Right lobe of liver (tissue), 6 donors: Measurements from ENCODE around the gene PDZD2. TPM values are rescaled to one million over a fixed set of nuclear protein-coding genes. Genes with fewer than 3 reads are reported as not detected.

Source experiments
- ATAC-seq, 4 donors: fragments of 200-7000 bp; cut with Tn5 transposase; one replicate each; pipeline ENCODE4 v1.9.1; 2020; ENCODE audit warnings: mild to moderate bottlenecking in 4 of 4, moderate library complexity in 4 of 4
- DNase-seq, 3 donors: peaks; one replicate each; pipeline ENCODE4 v3.0.0-alpha.2; 2020
- H3K27ac ChIP-seq, 3 donors: fragments of 200-600 bp; one replicate each; pipeline ENCODE4 v1.8.0; 2022
- H3K27me3 ChIP-seq, 2 donors: fragments of 200-600 bp; one replicate each; pipeline ENCODE4 v1.8.0; 2022
- H3K36me3 ChIP-seq, 4 donors: fragments of 200-600 bp; sonication (generic) in 1 of 4; one replicate each; pipeline versions ENCODE4 v1.5.1 to v1.8.0; 2017 to 2022; ENCODE audit warnings: control low read depth in 1 of 4
- H3K4me1 ChIP-seq, 4 donors: fragments of 200-600 bp; sonication (generic) in 1 of 4; one replicate each; pipeline versions ENCODE4 v1.5.1 to v1.8.0; 2017 to 2022; ENCODE audit warnings: control low read depth in 1 of 4
- H3K4me3 ChIP-seq, 3 donors: fragments of 200-600 bp; one replicate each; pipeline ENCODE4 v1.8.0; 2022
- H3K9me3 ChIP-seq, 4 donors: fragments of 200-600 bp; sonication (generic) in 1 of 4; one replicate each; pipeline versions ENCODE4 v1.5.1 to v1.8.0; 2017 to 2022; ENCODE audit warnings: control low read depth in 1 of 4
- POLR2A ChIP-seq: fragments of 450-650 bp; IDR thresholded peaks from one replicate; pipeline ENCODE4 v1.6.1; 2017; ENCODE audit warnings: antibody characterized with exemption, mild to moderate bottlenecking
- WGBS: methylation state at CpG from one replicate; pipeline ENCODE4 v1.1.6; 2018; ENCODE audit warnings: low coverage, low lambda C conversion rate; ENCODE audit not compliant: insufficient coverage; ENCODE audit errors: missing lambda C conversion rate; 5-methylcytosine and 5-hydroxymethylcytosine counted together
- intact Hi-C, 2 donors: fragments of 100-400 bp; cut with DNase I; formaldehyde crosslinking; loops; one replicate each; pipeline versions ENCODE4 v1.11.2 to v1.14.1; 2022
- total RNA-seq, 6 experiments: library from RNA; depleted of rRNA in 2 of 6; stranded (reverse); fragments of >200 nt in 2 of 6; fragmentation: NEBNext Ultra II Directional in 3 of 6; extraction: Animal tissue kit (Norgen Biotek cat#: 25700) in 3 of 6; gene quantifications; one replicate each; pipeline versions ENCODE4 v1.1.0 to v1.2.4, GENCODE V29; 2016 to 2023
- TF ChIP-seq, protein P1 (sequence below), 4 donors: fragments of 200-600 bp in 3 of 4; fragments of 450-650 bp in 1 of 4; IDR thresholded peaks; one replicate each; pipeline versions ENCODE4 v1.5.1 to v1.8.0; 2016 to 2022; ENCODE audit warnings: antibody characterized with exemption in 4 of 4, mild to moderate bottlenecking in 2 of 4
- donor health status: DM: no; HTN: yes; CAD: no.
- donor health status: DM: no; HTN: no; CAD: no.
- donor health status: DM: no; HTN: no; CAD: no.
- donor health status: DM: no; HTN: yes; CAD: no.
- donor health status: DM: no; HTN: yes; CAD: no.

Gene PDZD2
- total RNA-seq, 6 experiments from 2014 or later = 0.43 to 1.9 (median 0.88) TPM

DNA sequence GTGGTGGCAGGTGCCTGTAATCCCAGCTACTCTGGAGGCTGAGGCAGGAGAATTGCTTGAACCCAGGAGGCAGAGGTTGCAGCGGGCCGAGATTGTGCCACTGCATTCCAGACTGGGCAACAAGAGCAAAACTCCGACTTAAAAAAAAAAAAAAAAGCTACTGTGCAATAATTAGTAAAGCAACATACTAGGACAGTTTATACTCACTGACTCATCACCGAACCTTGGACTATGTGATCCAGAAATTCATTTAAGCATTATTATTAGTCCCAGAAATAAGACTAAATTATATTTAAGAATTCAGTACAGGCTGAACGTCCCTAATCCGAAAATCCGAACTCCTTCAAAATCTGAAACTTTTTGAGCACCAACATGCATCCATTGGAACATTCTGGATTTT is 497.4 kb downstream of the PDZD2 start:
- 66% methylated on average over 6 of the region's 7 CpGs for WGBS
- intact Hi-C loops = no loop called here

DNA sequence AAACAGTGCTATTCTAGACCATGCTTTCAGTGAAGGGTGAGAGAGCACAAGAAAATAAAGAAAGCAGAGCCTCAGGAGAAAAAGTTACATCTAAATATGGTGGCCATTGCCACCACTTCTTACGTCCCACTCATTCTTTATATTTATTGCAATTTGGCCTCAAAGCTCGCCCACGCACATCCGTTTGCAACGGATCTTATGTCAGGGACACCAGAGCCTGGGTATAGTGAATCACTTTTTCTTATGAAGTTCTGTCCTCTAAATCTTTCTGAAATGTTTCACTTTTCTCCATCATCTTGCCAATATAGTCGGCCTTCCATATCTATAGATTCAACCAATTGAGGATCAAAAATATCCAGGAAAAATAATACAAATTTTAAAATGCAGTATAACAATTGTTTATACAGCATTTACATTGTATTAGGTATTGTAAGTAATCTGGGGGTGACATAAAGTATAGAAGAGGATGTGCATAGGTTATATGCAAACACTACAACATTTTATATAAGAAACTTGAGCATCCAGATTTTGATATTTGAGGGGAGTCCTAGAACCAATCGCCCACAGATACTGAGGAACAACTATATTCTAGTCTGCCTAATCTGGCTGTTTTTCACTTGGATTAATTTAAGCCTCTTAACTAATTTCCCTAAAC is 500.0 kb downstream of the PDZD2 start:
- TF ChIP-seq, protein P1, sequence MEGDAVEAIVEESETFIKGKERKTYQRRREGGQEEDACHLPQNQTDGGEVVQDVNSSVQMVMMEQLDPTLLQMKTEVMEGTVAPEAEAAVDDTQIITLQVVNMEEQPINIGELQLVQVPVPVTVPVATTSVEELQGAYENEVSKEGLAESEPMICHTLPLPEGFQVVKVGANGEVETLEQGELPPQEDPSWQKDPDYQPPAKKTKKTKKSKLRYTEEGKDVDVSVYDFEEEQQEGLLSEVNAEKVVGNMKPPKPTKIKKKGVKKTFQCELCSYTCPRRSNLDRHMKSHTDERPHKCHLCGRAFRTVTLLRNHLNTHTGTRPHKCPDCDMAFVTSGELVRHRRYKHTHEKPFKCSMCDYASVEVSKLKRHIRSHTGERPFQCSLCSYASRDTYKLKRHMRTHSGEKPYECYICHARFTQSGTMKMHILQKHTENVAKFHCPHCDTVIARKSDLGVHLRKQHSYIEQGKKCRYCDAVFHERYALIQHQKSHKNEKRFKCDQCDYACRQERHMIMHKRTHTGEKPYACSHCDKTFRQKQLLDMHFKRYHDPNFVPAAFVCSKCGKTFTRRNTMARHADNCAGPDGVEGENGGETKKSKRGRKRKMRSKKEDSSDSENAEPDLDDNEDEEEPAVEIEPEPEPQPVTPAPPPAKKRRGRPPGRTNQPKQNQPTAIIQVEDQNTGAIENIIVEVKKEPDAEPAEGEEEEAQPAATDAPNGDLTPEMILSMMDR (IDR thresholded peaks at IDR 0.05) = no peak
- TF ChIP-seq POLR2A = no peak
- H3K4me1 ChIP-seq = no peaks in the 10 kb centered on the region
- DNase-seq (no peak), ATAC-seq (no peak)
- H3K4me3 ChIP-seq = no peak overlapping the region
- WGBS = 88% methylated on average over 7 of the region's 7 CpGs
- H3K27ac ChIP-seq = no peak overlapping the region
- peaks cover 0 to 17% (median 6%) of the 10 kb centered on the region in 4 donors for H3K36me3 ChIP-seq
- intact Hi-C loops = no loop called here
- no peaks in the 10 kb centered on the region for H3K9me3 ChIP-seq
- no peaks in the 10 kb centered on the region for H3K27me3 ChIP-seq

More for the DNA sequence above, 497.4 kb downstream of the PDZD2 start:
- Histone ChIP-seq H3K27me3 (no peaks in the 10 kb centered on the region), H3K9me3 (no peaks in the 10 kb centered on the region), H3K4me1 (peaks cover 0 to 5% (median 0%) of the 10 kb centered on the region in 4 donors), H3K4me3 (no peak overlapping the region), H3K27ac (no peak overlapping the region), H3K36me3 (peaks cover 0 to 22% (median 6%) of the 10 kb centered on the region in 4 donors)
- TF ChIP-seq, protein P1 (IDR thresholded peaks at IDR 0.05) = no peak
- TF ChIP-seq POLR2A = no peak
- no peak for DNase-seq
- peak in 2 of 4 donors; percentile 57 to 69 for ATAC-seq

DNA sequence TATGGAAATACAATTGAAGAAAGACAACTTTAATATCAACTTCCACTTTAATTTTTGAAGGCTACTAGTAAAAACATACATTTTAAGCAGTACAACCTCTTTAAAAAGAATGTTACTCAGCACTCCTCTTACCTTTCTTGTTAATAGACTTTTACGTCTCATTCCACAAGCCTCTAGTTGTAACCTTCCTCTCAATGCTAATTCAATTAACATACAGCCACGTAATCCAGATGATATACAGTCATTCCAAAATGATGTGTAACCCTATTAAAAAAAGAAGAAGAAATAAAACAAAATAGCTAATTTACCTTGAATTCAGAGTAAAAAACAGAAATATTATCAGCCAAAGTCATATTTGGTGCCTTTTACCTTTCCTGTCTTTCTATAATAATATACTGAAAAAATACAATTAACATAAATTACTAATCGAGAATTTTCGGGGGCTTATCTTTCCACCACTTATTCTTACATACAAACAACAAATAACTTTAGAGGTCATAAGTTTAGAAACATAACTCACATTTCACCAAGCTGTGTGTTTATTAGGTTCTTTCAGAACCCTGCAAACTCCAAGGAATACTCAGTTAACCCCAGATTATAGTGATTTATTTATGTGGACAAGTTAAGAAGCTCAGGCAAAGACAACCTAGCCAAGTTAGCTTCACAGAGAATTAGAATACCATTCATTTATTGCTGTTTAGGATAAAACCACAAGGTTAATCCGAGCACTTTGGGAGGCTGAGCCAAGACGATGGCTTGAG is 504.9 kb downstream of the PDZD2 start:
- no peak for ATAC-seq
- Histone ChIP-seq H3K4me3 (no peak overlapping the region), H3K4me1 (peaks cover 0 to 46% (median 27%) of the 10 kb centered on the region in 4 donors), H3K27ac (no peak overlapping the region), H3K27me3 (no peaks in the 10 kb centered on the region), H3K9me3 (no peaks in the 10 kb centered on the region), H3K36me3 (peaks cover 0 to 3% (median 0%) of the 10 kb centered on the region in 4 donors)
- TF ChIP-seq, protein P1 (IDR thresholded peaks at IDR 0.05) = no peak
- no peak for TF ChIP-seq POLR2A
- no peak for DNase-seq
- 62% methylated on average over 4 of the region's 6 CpGs for WGBS
- intact Hi-C loops = no loop called here

DNA sequence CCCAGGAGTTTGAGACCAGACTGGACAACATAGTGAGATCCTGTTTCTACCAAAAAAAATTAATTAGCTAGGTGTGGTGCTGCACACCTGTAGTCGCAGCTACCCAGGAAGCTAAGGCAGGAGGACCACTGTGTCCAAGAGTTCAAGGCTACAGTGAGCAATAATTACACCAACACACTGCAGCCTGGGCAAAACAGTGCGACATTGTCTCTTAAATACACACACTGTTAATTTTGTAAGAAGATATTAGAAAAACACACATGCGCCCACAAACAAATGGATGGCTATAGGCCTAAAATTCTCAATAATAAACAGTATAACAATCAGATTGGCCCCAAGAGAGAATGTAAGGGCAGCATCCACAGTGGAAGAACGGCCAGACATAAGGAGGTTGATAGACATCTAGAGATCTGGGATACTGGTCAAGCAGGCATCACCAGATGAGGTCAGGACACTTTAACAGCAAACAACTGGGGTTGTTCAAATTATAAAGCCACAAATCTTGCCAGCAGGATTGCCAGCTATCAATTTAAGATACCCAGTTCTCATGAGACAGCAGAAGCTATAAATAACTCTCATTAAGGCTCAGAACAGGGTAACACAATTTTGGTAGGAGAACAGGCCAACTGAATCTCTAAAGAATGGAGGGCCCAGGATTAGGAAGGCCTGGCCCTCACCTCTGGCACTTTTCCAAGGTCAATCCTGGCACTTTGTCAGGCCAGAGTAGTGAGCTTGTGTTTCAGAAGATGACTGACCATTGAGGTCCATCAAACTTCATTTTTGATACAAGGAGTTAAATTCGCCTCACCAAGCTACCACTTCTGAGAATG is 505.7 kb downstream of the PDZD2 start:
- no peaks in the 10 kb centered on the region for H3K27me3 ChIP-seq
- WGBS = 50% methylated on average over 5 of the region's 5 CpGs
- TF ChIP-seq, protein P1 (IDR thresholded peaks at IDR 0.05) = no peak
- no peak for TF ChIP-seq POLR2A
- H3K4me3 ChIP-seq = no peak overlapping the region
- intact Hi-C loops = no loop called here
- H3K9me3 ChIP-seq = no peaks in the 10 kb centered on the region
- ATAC-seq (peak; percentile 43 to 61 (median 52)), DNase-seq (peak; percentile 37 to 70 (median 62))
- H3K4me1 ChIP-seq = peaks cover 0 to 50% (median 27%) of the 10 kb centered on the region in 4 donors
- no peak overlapping the region for H3K27ac ChIP-seq
- no peaks in the 10 kb centered on the region for H3K36me3 ChIP-seq
